ENCODE measurements around the gene TMEM217. TPM values are rescaled to one million over a fixed set of nuclear protein-coding genes. Genes with fewer than 3 reads are reported as not detected.

The TMEM217 gene
- total RNA-seq, 1 experiment from 2014 or later, result 0.74 TPM

GRCh38 chr6:37251211-37251780 lies 6.6 kb downstream of the TMEM217 start:
- Histone ChIP-seq H3K27me3 (replicated peaks) (no peaks in the 10 kb centered on the region), H3K27ac (peak overlapping the region; percentile 28; the same call in 1 of the 2 replicates), H3K4me1 (replicated peaks) (peaks cover 4% of the 10 kb centered on the region), H3K36me3 (no peaks in the 10 kb centered on the region), H3K4me3 (no peak overlapping the region), H3K9me3 (replicated peaks) (no peaks in the 10 kb centered on the region; the same call in 1 of the 2 replicates)
- DNase-seq (ENCODE audit: low read depth in 1 of 2, low spot score in 2 of 2), result no peak

GRCh38 chr6:37244430-37245310 lies 13.3 kb downstream of the TMEM217 start:
- DNase-seq (ENCODE audit: low read depth in 1 of 2, low spot score in 2 of 2), result peak; percentile 83 to 85
- Histone ChIP-seq H3K36me3 (no peaks in the 10 kb centered on the region), H3K27ac (peak overlapping the region; percentile 98), H3K4me3 (no peak overlapping the region), H3K9me3 (replicated peaks) (no peaks in the 10 kb centered on the region), H3K27me3 (replicated peaks) (no peaks in the 10 kb centered on the region), H3K4me1 (replicated peaks) (peaks cover 54% of the 10 kb centered on the region)

- no peaks in the 10 kb centered on the region for H3K27me3 ChIP-seq (replicated peaks)
- peak overlapping the region; percentile 98 for H3K27ac ChIP-seq
- no peak overlapping the region for H3K4me3 ChIP-seq
- no peaks in the 10 kb centered on the region for H3K9me3 ChIP-seq (replicated peaks)
- H3K36me3 ChIP-seq, result no peaks in the 10 kb centered on the region
- DNase-seq (ENCODE audit: low read depth in 1 of 2, low spot score in 2 of 2), result no peak
- peaks cover 57% of the 10 kb centered on the region for H3K4me1 ChIP-seq (replicated peaks)
Measured at GRCh38 chr6:37243816-37244370, 14.1 kb downstream of the TMEM217 start.

- H3K4me1 ChIP-seq (replicated peaks), result peaks cover 57% of the 10 kb centered on the region
Measured at GRCh38 chr6:37243131-37243815, 14.7 kb downstream of the TMEM217 start.

GRCh38 chr6:37242429-37243052 lies 15.4 kb downstream of the TMEM217 start:
- H3K9me3 ChIP-seq (replicated peaks), result no peaks in the 10 kb centered on the region
- no peak overlapping the region for H3K4me3 ChIP-seq
- DNase-seq (ENCODE audit: low read depth in 1 of 2, low spot score in 2 of 2), result peak; percentile 92 to 98
- H3K36me3 ChIP-seq, result no peaks in the 10 kb centered on the region
- no peaks in the 10 kb centered on the region for H3K27me3 ChIP-seq (replicated peaks)
- peak overlapping the region; percentile 98 for H3K27ac ChIP-seq
- peaks cover 57% of the 10 kb centered on the region for H3K4me1 ChIP-seq (replicated peaks)

More at GRCh38 chr6:37243131-37243815, 14.7 kb downstream of the TMEM217 start:
- H3K36me3 ChIP-seq, result no peaks in the 10 kb centered on the region
- H3K9me3 ChIP-seq (replicated peaks), result no peaks in the 10 kb centered on the region
- H3K4me3 ChIP-seq, result no peak overlapping the region
- H3K27me3 ChIP-seq (replicated peaks), result no peaks in the 10 kb centered on the region
- H3K27ac ChIP-seq, result peak overlapping the region; percentile 98
- DNase-seq (ENCODE audit: low read depth in 1 of 2, low spot score in 2 of 2), result no peak

- peaks cover 61% of the 10 kb centered on the region for H3K4me1 ChIP-seq (replicated peaks)
- no peaks in the 10 kb centered on the region for H3K27me3 ChIP-seq (replicated peaks)
- no peak overlapping the region for H3K4me3 ChIP-seq
- no peaks in the 10 kb centered on the region for H3K36me3 ChIP-seq
- H3K27ac ChIP-seq, result peak overlapping the region; percentile 98
- no peaks in the 10 kb centered on the region for H3K9me3 ChIP-seq (replicated peaks)
- DNase-seq (ENCODE audit: low read depth in 1 of 2, low spot score in 2 of 2), result no peak
Measured at GRCh38 chr6:37241775-37242428, 16.0 kb downstream of the TMEM217 start.

GRCh38 chr6:37241131-37241530 lies 16.8 kb downstream of the TMEM217 start:
- Histone ChIP-seq H3K27ac (no peak overlapping the region), H3K4me1 (replicated peaks) (peaks cover 69% of the 10 kb centered on the region), H3K36me3 (no peaks in the 10 kb centered on the region), H3K4me3 (no peak overlapping the region), H3K27me3 (replicated peaks) (no peaks in the 10 kb centered on the region), H3K9me3 (replicated peaks) (no peaks in the 10 kb centered on the region)
- DNase-seq (ENCODE audit: low read depth in 1 of 2, low spot score in 2 of 2), result no peak

GRCh38 chr6:37239950-37240713 lies 17.8 kb downstream of the TMEM217 start:
- no peak overlapping the region for H3K4me3 ChIP-seq
- peak; percentile 82 to 84 for DNase-seq (ENCODE audit: low read depth in 1 of 2, low spot score in 2 of 2)
- peak overlapping the region; percentile 62 for H3K27ac ChIP-seq
- H3K4me1 ChIP-seq (replicated peaks), result peaks cover 65% of the 10 kb centered on the region
- H3K36me3 ChIP-seq, result no peaks in the 10 kb centered on the region
- H3K9me3 ChIP-seq (replicated peaks), result no peaks in the 10 kb centered on the region
- no peaks in the 10 kb centered on the region for H3K27me3 ChIP-seq (replicated peaks)

GRCh38 chr6:37239526-37239925 lies 18.4 kb downstream of the TMEM217 start:
- peaks cover 59% of the 10 kb centered on the region for H3K4me1 ChIP-seq (replicated peaks)
- H3K27ac ChIP-seq, result peak overlapping the region; percentile 62
- no peaks in the 10 kb centered on the region for H3K36me3 ChIP-seq
- H3K27me3 ChIP-seq (replicated peaks), result no peaks in the 10 kb centered on the region
- H3K9me3 ChIP-seq (replicated peaks), result no peaks in the 10 kb centered on the region
- DNase-seq (ENCODE audit: low read depth in 1 of 2, low spot score in 2 of 2), result no peak
- H3K4me3 ChIP-seq, result no peak overlapping the region

GRCh38 chr6:37238381-37238780 lies 19.6 kb downstream of the TMEM217 start:
- Histone ChIP-seq H3K27ac (no peak overlapping the region), H3K27me3 (replicated peaks) (no peaks in the 10 kb centered on the region), H3K36me3 (no peaks in the 10 kb centered on the region), H3K9me3 (replicated peaks) (no peaks in the 10 kb centered on the region), H3K4me1 (replicated peaks) (peaks cover 48% of the 10 kb centered on the region), H3K4me3 (no peak overlapping the region)
- no peak for DNase-seq (ENCODE audit: low read depth in 1 of 2, low spot score in 2 of 2)

- Histone ChIP-seq H3K4me1 (replicated peaks) (peaks cover 42% of the 10 kb centered on the region), H3K27ac (no peak overlapping the region)
- no peak for DNase-seq (ENCODE audit: low read depth in 1 of 2, low spot score in 2 of 2)
Measured at GRCh38 chr6:37237789-37238188, 20.2 kb downstream of the TMEM217 start.

GRCh38 chr6:37236921-37237320 lies 21.0 kb downstream of the TMEM217 start:
- H3K9me3 ChIP-seq (replicated peaks), result no peaks in the 10 kb centered on the region
- peaks cover 33% of the 10 kb centered on the region for H3K4me1 ChIP-seq (replicated peaks)
- H3K27me3 ChIP-seq (replicated peaks), result no peaks in the 10 kb centered on the region
- peak in 1 of 2 experiments; percentile 14 for DNase-seq (ENCODE audit: low read depth in 1 of 2, low spot score in 2 of 2)
- H3K27ac ChIP-seq, result no peak overlapping the region
- H3K36me3 ChIP-seq, result no peaks in the 10 kb centered on the region
- no peak overlapping the region for H3K4me3 ChIP-seq

More at GRCh38 chr6:37237789-37238188, 20.2 kb downstream of the TMEM217 start:
- Histone ChIP-seq H3K9me3 (replicated peaks) (no peaks in the 10 kb centered on the region), H3K27me3 (replicated peaks) (no peaks in the 10 kb centered on the region), H3K36me3 (no peaks in the 10 kb centered on the region), H3K4me3 (no peak overlapping the region)

All from SJSA1 (cell line).